Epithelial cell of esophagus (primary cell): ENCODE results near the gene GOLM1.

Experiments used
- DNase-seq: peaks from one replicate; pipeline ENCODE4 v3.0.0; 2010; ENCODE audit warnings: low read depth
- H3K4me3 ChIP-seq: 2 replicates; pipeline ENCODE4 v1.5.1; 2011; ENCODE audit warnings: mild to moderate bottlenecking, low read length, control low read depth
- TF ChIP-seq, protein P1 (sequence below): IDR thresholded peaks from 2 replicates; pipeline ENCODE4 v1.5.1; 2011; ENCODE audit warnings: low read depth, mild to moderate bottlenecking, low read length, control low read depth, inconsistent platforms; ENCODE audit not compliant: insufficient read depth; ENCODE audit errors: missing control alignments

GOLM1 gene

DNA sequence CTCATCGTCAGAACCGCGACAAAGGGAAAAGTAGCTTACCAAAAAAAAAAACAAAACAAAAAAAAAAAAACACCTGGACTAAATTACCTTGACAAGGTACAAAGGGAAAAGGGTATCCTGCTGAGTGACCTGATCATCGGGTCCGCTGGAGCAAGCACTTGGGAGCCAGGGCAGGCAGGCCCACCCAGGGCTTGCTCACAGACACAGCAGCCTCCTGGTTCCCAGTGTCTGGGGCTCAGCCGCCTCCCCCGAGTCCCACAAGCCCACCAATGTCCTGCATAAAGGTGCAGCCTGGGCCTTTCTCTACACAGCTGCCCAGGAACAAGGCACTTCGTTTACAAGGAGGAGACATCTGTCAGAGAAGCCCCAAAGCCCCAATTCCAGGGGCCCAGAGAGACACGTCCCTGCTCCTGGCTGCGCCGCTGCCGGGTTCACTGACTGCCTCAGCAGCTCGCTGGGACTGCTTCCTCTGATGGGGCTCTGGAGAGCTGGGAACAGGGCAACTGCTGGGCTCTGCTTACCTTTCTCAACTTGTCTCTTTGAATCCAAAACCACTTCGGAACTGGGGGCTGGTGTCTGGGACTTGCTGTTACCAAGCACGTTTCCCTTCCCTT is 63.4 kb downstream of the GOLM1 start:
- no peak for DNase-seq
- H3K4me3 ChIP-seq, result no peak overlapping the region
- TF ChIP-seq, protein P1, sequence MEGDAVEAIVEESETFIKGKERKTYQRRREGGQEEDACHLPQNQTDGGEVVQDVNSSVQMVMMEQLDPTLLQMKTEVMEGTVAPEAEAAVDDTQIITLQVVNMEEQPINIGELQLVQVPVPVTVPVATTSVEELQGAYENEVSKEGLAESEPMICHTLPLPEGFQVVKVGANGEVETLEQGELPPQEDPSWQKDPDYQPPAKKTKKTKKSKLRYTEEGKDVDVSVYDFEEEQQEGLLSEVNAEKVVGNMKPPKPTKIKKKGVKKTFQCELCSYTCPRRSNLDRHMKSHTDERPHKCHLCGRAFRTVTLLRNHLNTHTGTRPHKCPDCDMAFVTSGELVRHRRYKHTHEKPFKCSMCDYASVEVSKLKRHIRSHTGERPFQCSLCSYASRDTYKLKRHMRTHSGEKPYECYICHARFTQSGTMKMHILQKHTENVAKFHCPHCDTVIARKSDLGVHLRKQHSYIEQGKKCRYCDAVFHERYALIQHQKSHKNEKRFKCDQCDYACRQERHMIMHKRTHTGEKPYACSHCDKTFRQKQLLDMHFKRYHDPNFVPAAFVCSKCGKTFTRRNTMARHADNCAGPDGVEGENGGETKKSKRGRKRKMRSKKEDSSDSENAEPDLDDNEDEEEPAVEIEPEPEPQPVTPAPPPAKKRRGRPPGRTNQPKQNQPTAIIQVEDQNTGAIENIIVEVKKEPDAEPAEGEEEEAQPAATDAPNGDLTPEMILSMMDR, result no peak

DNA sequence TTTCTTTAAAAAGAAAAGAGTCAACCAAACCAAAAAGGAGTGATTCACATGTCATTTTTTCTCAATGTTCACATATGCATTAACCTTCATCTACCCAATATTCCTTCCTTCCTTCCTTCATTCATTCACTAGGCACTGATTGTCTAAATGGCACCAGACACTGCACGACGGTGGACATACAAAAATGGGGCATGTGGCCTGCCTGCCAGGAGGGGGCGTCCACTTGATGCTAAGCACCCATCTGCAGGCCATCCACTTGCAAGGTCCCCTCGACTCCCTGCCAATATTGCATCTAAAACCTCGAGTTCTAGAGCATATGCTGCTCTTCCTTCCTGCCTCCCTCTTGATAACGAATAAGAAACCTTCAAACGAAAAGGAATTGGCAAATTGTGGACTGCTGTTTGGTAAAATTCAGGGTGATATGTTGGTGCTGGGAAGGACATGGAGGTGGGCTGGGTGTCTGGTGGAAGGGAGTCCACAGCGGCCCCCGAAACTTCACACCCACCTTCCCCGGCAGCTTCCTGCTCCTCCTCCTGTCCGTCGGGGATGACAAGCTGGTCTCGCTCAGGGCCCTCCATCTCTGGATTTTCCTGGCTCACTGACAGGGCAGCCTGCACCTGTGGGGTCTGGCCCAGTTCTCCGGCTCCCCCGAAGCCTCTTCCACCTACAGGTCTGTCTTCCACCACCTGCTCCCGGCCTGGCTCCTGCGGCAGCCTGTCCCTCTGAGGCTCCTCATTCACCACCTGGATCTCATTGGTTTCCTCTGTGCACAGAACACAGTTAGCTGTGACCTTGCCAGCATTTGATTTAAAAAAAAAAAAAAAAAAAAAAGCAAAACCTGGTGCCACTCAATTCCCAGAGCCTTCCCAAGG is 64.3 kb downstream of the GOLM1 start:
- TF ChIP-seq, protein P1, result peak; percentile 50
- DNase-seq, result peak; percentile 60
- H3K4me3 ChIP-seq, result no peak overlapping the region

DNA sequence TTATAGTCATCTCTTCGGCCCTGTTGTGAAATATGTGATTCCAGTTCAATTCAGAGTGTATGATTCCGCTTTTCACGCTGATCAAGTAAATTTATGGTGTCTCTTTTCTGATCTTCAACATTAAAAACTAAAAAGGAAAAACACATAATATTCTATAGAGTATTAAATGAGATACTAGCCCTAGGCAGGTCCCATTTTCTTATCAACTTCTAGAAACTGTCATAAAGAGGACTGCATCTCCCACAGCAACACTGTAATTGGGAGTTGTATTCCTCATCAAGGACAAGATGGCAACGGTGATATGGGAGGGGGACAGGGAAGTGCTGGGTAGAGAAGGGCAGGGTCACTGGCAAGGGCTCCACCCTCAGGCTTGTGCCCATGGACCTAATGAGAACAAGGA is 71.6 kb downstream of the GOLM1 start:
- TF ChIP-seq, protein P1, result no peak
- H3K4me3 ChIP-seq, result no peak overlapping the region
- DNase-seq, result no peak

DNA sequence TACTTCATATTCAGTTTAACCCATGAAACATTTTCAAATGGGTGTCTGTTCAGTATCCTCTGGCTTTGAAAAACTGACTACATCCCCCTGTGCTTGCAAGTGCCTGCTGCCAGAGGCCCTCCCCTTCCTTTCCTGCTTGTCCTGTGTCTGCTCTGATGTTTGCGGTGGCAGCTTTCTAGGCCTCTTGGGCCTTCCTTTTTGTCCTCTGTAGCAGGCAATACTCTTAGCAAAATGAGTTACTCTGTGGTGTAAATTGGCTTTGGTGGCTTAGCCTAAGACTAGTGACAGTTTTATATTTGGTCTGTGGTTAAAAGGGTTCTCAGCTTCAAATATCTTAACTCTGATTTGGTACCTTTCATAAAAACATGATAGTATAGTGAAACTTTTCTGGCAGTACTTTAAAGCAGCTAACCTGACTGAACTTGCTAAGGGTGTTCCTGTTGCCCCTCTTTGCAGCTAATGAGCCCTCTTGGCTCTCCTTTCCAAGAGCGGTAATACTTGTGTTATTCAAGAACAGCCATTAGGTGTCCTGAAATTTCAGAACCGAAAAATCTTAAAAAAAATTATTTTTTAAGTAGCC is 76.6 kb downstream of the GOLM1 start:
- TF ChIP-seq, protein P1, result no peak
- H3K4me3 ChIP-seq, result no peak overlapping the region
- no peak for DNase-seq

DNA sequence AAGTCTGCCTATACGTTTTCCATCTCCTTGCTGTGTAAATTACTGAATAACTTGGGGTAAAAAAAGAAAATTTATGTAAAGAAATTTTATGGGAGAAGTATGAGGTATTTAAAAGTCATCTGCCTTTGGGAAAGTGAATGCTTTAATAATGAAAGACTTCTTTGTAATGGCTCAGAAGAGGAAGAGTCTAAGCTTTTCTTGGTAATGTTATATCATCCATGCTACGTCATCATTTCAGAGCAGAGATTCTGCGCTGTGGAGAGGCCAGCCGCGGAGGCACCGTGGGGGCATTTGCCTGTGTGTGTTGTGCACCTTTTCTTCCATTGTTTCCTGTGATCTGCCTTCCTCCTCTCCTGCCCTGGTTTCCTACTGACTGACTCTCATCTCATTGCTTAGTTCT is 78.2 kb downstream of the GOLM1 start:
- TF ChIP-seq, protein P1, result no peak
- no peak for DNase-seq
- H3K4me3 ChIP-seq, result no peak overlapping the region

DNA sequence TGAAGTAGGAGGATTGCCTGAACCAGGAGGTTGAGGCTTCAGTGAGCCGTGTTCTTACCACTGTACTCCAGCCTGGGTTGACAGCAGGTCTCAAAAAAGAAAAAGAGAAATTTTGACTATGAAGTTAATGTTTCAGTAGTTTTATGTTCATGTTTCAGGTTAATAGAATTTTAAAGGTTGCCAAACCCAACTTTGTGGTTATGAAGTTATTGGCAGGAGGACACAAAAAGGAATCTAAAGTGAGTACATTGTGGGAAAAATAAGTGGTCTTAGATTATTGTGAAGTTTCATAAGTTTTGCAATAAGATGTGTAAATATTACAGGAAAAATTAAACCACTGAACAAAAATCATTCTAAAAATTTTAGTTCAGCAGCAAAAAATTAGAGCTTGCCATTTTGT is 78.6 kb downstream of the GOLM1 start:
- no peak overlapping the region for H3K4me3 ChIP-seq
- TF ChIP-seq, protein P1, result no peak
- no peak for DNase-seq
